ENCODE results near the gene ADPGK.
"Not testable (repeated sequence)": the region's sequence is repeated elsewhere in the genome, so short reads cannot be mapped to it uniquely, and the experiment has no call there.

Gene ADPGK

GRCh38 chr15:72751751-72752455 is 31.7 kb downstream of the ADPGK start:
- DNase-seq (ENCODE audit: low read depth in 3 of 3): no peak

- no peak for DNase-seq (ENCODE audit: low read depth in 3 of 3)
Measured at GRCh38 chr15:72749700-72750099, 33.9 kb downstream of the ADPGK start.

GRCh38 chr15:72740219-72740618 is 43.3 kb downstream of the ADPGK start:
- DNase-seq (ENCODE audit: low read depth in 3 of 3): no peak

- no peak for DNase-seq (ENCODE audit: low read depth in 3 of 3)
Measured at GRCh38 chr15:72737723-72738122, 45.8 kb downstream of the ADPGK start.

- no peak for DNase-seq (ENCODE audit: low read depth in 3 of 3)
Measured at GRCh38 chr15:72737061-72737460, 46.5 kb downstream of the ADPGK start.

GRCh38 chr15:72735111-72735510 is 48.4 kb downstream of the ADPGK start:
- DNase-seq (ENCODE audit: low read depth in 3 of 3): no peak

- DNase-seq (ENCODE audit: low read depth in 3 of 3): no peak
Measured at GRCh38 chr15:72733941-72734738, 49.4 kb downstream of the ADPGK start.

- DNase-seq (ENCODE audit: low read depth in 3 of 3): no peak
Measured at GRCh38 chr15:72732516-72732915, 51.0 kb downstream of the ADPGK start.

- no peak for DNase-seq (ENCODE audit: low read depth in 3 of 3)
Measured at GRCh38 chr15:72732086-72732485, 51.5 kb downstream of the ADPGK start.

GRCh38 chr15:72728821-72729220 is 54.7 kb downstream of the ADPGK start:
- no peak for DNase-seq (ENCODE audit: low read depth in 3 of 3)

- DNase-seq (ENCODE audit: low read depth in 3 of 3): not testable (repeated sequence)
Measured at GRCh38 chr15:72728249-72728648, 55.3 kb downstream of the ADPGK start.

GRCh38 chr15:72727154-72727553 is 56.4 kb downstream of the ADPGK start:
- no peak for DNase-seq (ENCODE audit: low read depth in 3 of 3)

- DNase-seq (ENCODE audit: low read depth in 3 of 3): not testable (repeated sequence)
Measured at GRCh38 chr15:72725851-72726250, 57.7 kb downstream of the ADPGK start.

- DNase-seq (ENCODE audit: low read depth in 3 of 3): no peak
Measured at GRCh38 chr15:72725446-72725845, 58.1 kb downstream of the ADPGK start.

- DNase-seq (ENCODE audit: low read depth in 3 of 3): no peak
Measured at GRCh38 chr15:72724028-72724427, 59.5 kb downstream of the ADPGK start.

GRCh38 chr15:72722071-72722696 is 61.4 kb downstream of the ADPGK start:
- DNase-seq (ENCODE audit: low read depth in 3 of 3): peak; percentile 34 to 39 (median 38)

GRCh38 chr15:72708551-72709303 is 74.8 kb downstream of the ADPGK start:
- DNase-seq (ENCODE audit: low read depth in 3 of 3): not testable (repeated sequence)

- DNase-seq (ENCODE audit: low read depth in 3 of 3): no peak
Measured at GRCh38 chr15:72706266-72706665, 77.3 kb downstream of the ADPGK start.

Data from stimulated activated CD4-positive, alpha-beta T cell treated with anti-CD3 and anti-CD28 coated beads, TNF-alpha, amount 100 ng/mL, for 4 hours (primary cell).